NCI-H82 (cell line): ENCODE data around the gene ACOX2.
A peak's percentile ranks its signal among the peaks of the same experiment; 100 is the strongest.

Experiments used
- DNase-seq: peaks from one replicate; lab custom pipeline; 2025; lab: John Stamatoyannopoulos, UW

The ACOX2 gene

GRCh38 chr3:58502872-58503271 is 34.1 kb downstream of the ACOX2 start:
- DNase-seq = no peak

- no peak for DNase-seq
These were observed 39.9 kb downstream of the ACOX2 start for GRCh38 chr3:58497097-58497496.

GRCh38 chr3:58496206-58496857 is 40.7 kb downstream of the ACOX2 start:
- peak; percentile 77 for DNase-seq

GRCh38 chr3:58495101-58495500 is 41.9 kb downstream of the ACOX2 start:
- no peak for DNase-seq

- peak; percentile 54 for DNase-seq
These were observed 42.9 kb downstream of the ACOX2 start for GRCh38 chr3:58494107-58494506.

GRCh38 chr3:58492494-58492905 is 44.5 kb downstream of the ACOX2 start:
- peak; percentile 35 for DNase-seq

- peak; percentile 95 for DNase-seq
These were observed 45.2 kb downstream of the ACOX2 start, which contains the start of gene KCTD6 for GRCh38 chr3:58491506-58492402. Gene KCTD6 (plus strand): TSS chr3:58492096. CDS start chr3:58498756, 6,660 bp downstream.

GRCh38 chr3:58490860-58491501 is 46.0 kb downstream of the ACOX2 start:
- DNase-seq = no peak

GRCh38 chr3:58488967-58489366 is 48.0 kb downstream of the ACOX2 start:
- no peak for DNase-seq

- DNase-seq = no peak
These were observed 49.7 kb downstream of the ACOX2 start for GRCh38 chr3:58487140-58487886.

GRCh38 chr3:58485801-58486435 is 51.1 kb downstream of the ACOX2 start:
- no peak for DNase-seq

GRCh38 chr3:58484722-58485069 is 52.3 kb downstream of the ACOX2 start:
- no peak for DNase-seq

GRCh38 chr3:58484045-58484721 is 52.8 kb downstream of the ACOX2 start:
- DNase-seq = peak; percentile 11

- DNase-seq = no peak
These were observed 53.9 kb downstream of the ACOX2 start for GRCh38 chr3:58482917-58483636.

GRCh38 chr3:58480309-58480708 is 56.7 kb downstream of the ACOX2 start:
- DNase-seq = no peak

GRCh38 chr3:58478781-58479180 is 58.2 kb downstream of the ACOX2 start:
- DNase-seq = no peak

- DNase-seq = peak; percentile 33
These were observed 61.9 kb downstream of the ACOX2 start for GRCh38 chr3:58474967-58475578.

GRCh38 chr3:58474348-58474911 is 62.6 kb downstream of the ACOX2 start:
- peak; percentile 97 for DNase-seq

- peak; percentile 51 for DNase-seq
These were observed 63.7 kb downstream of the ACOX2 start for GRCh38 chr3:58473275-58473674.
